H1 (cell line): Measurements from ENCODE around the gene HSD11B1. TPM values are rescaled to one million over a fixed set of nuclear protein-coding genes. Genes with fewer than 3 reads are reported as not detected.

Source experiments
- CBX8 ChIP-seq: fragments of 300-800, 300-1000 bp; sonication (generic); IDR thresholded peaks from 2 replicates; pipeline ENCODE4 v1.7.1; 2016; ENCODE audit warnings: low read depth, low read length, borderline replicate concordance
- JUN ChIP-seq: IDR thresholded peaks from 2 replicates; pipeline ENCODE4 v1.6.1; 2011; ENCODE audit warnings: low read depth, mild to moderate bottlenecking, improper control_type of control experiment, low read length
- KDM5A ChIP-seq: fragments of 200-600 bp; IDR thresholded peaks from 2 replicates; pipeline ENCODE4 v1.7.1; 2012; ENCODE audit warnings: mild to moderate bottlenecking, low read length, inconsistent platforms, mixed read lengths
- RXRA ChIP-seq: IDR thresholded peaks from 2 replicates; pipeline ENCODE4 v1.6.1; 2011; ENCODE audit warnings: low read depth, mild to moderate bottlenecking, low read length, moderate library complexity; ENCODE audit not compliant: insufficient read depth
- TBP ChIP-seq: IDR thresholded peaks from 2 replicates; pipeline ENCODE4 v1.6.1; 2011; ENCODE audit warnings: low read depth, low read length, improper control_type of control experiment
- polyA plus RNA-seq, 7 experiments: library from polyadenylated mRNA; depleted of rRNA in 3 of 7; stranded (reverse) in 5 of 7; unstranded in 2 of 7; fragments of >200 nt in 5 of 7; fragments of 200-250 nt in 2 of 7; gene quantifications; 1 replicate in 5 of 7; 2 replicates in 1 of 7; 4 replicates in 1 of 7; pipeline versions ENCODE4 v1.2.1 to v1.2.3, GENCODE V29; 2011 to 2013; ENCODE audit warnings: missing spikeins in 2 of 7, mixed read lengths in 2 of 7
- total RNA-seq: library from RNA; stranded (reverse); fragmentation: NEBNext Ultra II Directional; extraction: Animal tissue kit (Norgen Biotek cat#: 25700); gene quantifications from 2 replicates; pipeline ENCODE4 v1.2.1, GENCODE V29; 2021
- TF ChIP-seq, protein P1 (sequence below): IDR thresholded peaks from 2 replicates; pipeline ENCODE4 v1.6.1; 2011; ENCODE audit warnings: low read length, improper control_type of control experiment
- TF ChIP-seq, protein P2 (sequence below): IDR thresholded peaks from 2 replicates; pipeline ENCODE4 v1.6.1; 2012; ENCODE audit warnings: inconsistent platforms
- TF ChIP-seq, protein P3 (sequence below): fragments of 300-600 bp; sonication (generic); IDR thresholded peaks from 2 replicates; pipeline ENCODE4 v1.7.1; 2012; ENCODE audit warnings: low read length, moderate library complexity, mild to moderate bottlenecking, inconsistent platforms; ENCODE audit not compliant: insufficient replicate concordance

HSD11B1 gene
- total and polyA plus RNA-seq, 2 of the 8 experiments (the other 6 are each of a cell fraction or from before 2014, with no cell fraction given) = not detected

DNA sequence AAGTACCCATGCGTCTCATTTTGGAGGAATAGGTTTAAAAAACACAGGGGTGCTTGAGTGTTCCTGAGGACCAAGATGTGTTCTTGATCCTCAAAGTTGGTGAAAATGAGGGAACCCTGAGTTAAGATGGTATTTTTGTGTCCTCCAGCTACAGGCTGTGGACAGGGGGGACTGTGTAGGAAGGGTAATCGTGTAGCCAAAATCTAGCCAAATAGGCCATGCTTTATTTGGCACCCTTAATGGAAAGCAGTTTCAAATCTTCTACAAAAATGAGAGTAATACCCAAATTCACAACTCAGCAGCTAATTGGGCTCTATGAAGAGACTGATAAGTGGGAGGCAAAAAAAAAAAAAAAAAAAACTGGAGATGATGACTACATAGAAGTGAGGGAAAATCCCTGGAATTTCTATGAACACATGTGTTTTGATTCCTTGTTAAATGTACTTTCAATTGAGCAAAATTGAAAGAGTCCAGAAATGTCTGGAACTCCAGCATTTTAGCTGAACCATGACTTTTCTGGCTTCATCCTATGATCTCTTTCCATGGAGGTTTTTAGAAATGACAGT is 470 bp downstream of the HSD11B1 start (continued):
- TF ChIP-seq, protein P1, sequence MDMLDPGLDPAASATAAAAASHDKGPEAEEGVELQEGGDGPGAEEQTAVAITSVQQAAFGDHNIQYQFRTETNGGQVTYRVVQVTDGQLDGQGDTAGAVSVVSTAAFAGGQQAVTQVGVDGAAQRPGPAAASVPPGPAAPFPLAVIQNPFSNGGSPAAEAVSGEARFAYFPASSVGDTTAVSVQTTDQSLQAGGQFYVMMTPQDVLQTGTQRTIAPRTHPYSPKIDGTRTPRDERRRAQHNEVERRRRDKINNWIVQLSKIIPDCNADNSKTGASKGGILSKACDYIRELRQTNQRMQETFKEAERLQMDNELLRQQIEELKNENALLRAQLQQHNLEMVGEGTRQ = no peak
- TF ChIP-seq, protein P2, sequence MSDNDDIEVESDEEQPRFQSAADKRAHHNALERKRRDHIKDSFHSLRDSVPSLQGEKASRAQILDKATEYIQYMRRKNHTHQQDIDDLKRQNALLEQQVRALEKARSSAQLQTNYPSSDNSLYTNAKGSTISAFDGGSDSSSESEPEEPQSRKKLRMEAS = no peak
- no peak for TF ChIP-seq KDM5A
- no peak for TF ChIP-seq JUN
- no peak for TF ChIP-seq CBX8
- TF ChIP-seq TBP = no peak
- TF ChIP-seq, protein P3, sequence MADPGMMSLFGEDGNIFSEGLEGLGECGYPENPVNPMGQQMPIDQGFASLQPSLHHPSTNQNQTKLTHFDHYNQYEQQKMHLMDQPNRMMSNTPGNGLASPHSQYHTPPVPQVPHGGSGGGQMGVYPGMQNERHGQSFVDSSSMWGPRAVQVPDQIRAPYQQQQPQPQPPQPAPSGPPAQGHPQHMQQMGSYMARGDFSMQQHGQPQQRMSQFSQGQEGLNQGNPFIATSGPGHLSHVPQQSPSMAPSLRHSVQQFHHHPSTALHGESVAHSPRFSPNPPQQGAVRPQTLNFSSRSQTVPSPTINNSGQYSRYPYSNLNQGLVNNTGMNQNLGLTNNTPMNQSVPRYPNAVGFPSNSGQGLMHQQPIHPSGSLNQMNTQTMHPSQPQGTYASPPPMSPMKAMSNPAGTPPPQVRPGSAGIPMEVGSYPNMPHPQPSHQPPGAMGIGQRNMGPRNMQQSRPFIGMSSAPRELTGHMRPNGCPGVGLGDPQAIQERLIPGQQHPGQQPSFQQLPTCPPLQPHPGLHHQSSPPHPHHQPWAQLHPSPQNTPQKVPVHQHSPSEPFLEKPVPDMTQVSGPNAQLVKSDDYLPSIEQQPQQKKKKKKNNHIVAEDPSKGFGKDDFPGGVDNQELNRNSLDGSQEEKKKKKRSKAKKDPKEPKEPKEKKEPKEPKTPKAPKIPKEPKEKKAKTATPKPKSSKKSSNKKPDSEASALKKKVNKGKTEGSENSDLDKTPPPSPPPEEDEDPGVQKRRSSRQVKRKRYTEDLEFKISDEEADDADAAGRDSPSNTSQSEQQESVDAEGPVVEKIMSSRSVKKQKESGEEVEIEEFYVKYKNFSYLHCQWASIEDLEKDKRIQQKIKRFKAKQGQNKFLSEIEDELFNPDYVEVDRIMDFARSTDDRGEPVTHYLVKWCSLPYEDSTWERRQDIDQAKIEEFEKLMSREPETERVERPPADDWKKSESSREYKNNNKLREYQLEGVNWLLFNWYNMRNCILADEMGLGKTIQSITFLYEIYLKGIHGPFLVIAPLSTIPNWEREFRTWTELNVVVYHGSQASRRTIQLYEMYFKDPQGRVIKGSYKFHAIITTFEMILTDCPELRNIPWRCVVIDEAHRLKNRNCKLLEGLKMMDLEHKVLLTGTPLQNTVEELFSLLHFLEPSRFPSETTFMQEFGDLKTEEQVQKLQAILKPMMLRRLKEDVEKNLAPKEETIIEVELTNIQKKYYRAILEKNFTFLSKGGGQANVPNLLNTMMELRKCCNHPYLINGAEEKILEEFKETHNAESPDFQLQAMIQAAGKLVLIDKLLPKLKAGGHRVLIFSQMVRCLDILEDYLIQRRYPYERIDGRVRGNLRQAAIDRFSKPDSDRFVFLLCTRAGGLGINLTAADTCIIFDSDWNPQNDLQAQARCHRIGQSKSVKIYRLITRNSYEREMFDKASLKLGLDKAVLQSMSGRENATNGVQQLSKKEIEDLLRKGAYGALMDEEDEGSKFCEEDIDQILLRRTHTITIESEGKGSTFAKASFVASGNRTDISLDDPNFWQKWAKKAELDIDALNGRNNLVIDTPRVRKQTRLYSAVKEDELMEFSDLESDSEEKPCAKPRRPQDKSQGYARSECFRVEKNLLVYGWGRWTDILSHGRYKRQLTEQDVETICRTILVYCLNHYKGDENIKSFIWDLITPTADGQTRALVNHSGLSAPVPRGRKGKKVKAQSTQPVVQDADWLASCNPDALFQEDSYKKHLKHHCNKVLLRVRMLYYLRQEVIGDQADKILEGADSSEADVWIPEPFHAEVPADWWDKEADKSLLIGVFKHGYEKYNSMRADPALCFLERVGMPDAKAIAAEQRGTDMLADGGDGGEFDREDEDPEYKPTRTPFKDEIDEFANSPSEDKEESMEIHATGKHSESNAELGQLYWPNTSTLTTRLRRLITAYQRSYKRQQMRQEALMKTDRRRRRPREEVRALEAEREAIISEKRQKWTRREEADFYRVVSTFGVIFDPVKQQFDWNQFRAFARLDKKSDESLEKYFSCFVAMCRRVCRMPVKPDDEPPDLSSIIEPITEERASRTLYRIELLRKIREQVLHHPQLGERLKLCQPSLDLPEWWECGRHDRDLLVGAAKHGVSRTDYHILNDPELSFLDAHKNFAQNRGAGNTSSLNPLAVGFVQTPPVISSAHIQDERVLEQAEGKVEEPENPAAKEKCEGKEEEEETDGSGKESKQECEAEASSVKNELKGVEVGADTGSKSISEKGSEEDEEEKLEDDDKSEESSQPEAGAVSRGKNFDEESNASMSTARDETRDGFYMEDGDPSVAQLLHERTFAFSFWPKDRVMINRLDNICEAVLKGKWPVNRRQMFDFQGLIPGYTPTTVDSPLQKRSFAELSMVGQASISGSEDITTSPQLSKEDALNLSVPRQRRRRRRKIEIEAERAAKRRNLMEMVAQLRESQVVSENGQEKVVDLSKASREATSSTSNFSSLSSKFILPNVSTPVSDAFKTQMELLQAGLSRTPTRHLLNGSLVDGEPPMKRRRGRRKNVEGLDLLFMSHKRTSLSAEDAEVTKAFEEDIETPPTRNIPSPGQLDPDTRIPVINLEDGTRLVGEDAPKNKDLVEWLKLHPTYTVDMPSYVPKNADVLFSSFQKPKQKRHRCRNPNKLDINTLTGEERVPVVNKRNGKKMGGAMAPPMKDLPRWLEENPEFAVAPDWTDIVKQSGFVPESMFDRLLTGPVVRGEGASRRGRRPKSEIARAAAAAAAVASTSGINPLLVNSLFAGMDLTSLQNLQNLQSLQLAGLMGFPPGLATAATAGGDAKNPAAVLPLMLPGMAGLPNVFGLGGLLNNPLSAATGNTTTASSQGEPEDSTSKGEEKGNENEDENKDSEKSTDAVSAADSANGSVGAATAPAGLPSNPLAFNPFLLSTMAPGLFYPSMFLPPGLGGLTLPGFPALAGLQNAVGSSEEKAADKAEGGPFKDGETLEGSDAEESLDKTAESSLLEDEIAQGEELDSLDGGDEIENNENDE = no peak
- no peak for TF ChIP-seq RXRA
